Measurements from ENCODE around the gene AFF1. TPM values are rescaled to one million over a fixed set of nuclear protein-coding genes. Genes with fewer than 3 reads are reported as not detected.
"Not testable (repeated sequence)": the region's sequence is repeated elsewhere in the genome, so short reads cannot be mapped to it uniquely, and the experiment has no call there.

AFF1 gene
- total RNA-seq, 1 experiment from 2014 or later = 6.8 TPM

DNA sequence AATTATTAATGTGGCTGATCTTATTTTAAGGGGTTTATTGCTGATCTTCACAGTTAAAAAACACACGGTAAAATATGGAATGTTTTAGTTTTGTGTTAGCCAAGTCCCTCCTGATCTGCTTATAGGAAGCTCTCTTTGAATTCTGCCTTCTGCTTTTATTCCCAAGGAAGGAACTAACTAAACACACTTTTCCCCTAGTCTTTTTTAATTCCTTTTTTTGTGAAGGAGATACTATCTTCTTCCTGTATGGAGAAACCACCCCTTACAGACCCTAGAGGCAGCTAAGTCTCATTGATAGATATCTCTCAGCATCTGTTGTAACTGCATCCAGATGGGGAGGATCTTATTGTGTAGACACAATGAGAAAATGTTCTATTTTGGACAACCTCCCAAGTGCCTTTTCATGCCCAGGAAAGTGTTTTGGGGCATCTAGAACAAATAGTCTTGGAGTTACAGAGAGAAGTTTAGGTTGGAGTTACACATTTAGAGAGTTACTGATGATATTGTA, 64.4 kb downstream of the AFF1 start:
- in situ Hi-C loops (cut with HindIII; ENCODE audit: low pct_unique_long_range_greater_than_20kb, low sequenced_read_pairs) = no loop called here

DNA sequence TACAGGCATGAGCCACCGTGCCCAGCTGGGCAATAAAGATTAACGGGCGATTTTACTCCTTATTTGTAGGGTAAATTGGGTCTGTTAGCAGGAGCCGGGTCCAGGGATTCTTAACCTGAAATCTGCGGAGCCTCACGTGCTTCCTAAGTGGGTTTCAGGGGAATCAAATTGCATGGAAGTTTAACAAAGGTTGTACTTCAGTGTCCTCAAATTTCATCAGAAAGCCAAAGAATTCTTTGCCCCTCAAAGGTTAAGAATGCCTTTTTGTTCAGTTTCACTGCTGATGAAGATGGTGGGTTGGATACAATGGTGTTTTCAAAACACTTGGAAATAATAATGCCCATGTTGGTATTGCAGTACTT, 67.9 kb downstream of the AFF1 start:
- DNase-seq (ENCODE audit: low read depth) = no peak
- in situ Hi-C loops (cut with HindIII; ENCODE audit: low pct_unique_long_range_greater_than_20kb, low sequenced_read_pairs) = no loop called here

More for the DNA sequence above, 64.4 kb downstream of the AFF1 start:
- no peak for DNase-seq (ENCODE audit: low read depth)

DNA sequence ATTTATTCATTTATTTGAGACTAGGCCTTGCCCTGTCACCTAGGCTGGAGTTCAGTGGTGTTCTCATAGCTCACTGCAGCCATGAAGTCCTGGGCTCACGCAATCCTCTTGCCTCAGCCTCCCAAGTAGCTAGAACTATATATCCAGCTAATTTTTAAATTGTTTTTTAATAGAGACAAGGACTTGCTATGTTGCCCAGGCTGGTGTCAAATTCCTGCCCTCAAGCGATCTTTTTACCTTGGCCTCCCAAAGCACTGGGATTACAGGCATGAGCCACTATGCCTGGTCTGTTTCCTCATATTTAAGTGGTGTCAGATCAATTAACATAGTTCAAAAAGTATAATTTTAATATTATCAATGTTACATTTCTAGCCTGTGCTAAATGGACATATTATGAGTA, 68.5 kb downstream of the AFF1 start:
- in situ Hi-C loops (cut with HindIII; ENCODE audit: low pct_unique_long_range_greater_than_20kb, low sequenced_read_pairs) = no loop called here
- DNase-seq (ENCODE audit: low read depth) = no peak

DNA sequence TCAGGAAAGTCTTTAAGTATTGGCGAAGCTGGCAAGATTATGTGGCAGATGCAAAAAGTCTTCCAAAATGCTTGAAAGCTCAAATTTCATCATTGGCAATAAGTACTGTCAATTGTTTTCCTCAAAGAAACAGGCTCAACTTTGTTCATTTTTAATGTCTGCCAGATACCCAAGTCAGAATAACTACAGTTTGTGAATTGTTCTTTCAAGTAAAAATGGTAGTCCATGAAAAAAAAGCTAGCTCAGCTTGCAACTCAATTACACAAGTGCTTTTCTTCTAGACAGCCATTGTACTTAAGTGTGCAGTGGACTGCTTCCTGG, 70.5 kb downstream of the AFF1 start:
- DNase-seq (ENCODE audit: low read depth) = no peak
- in situ Hi-C loops (cut with HindIII; ENCODE audit: low pct_unique_long_range_greater_than_20kb, low sequenced_read_pairs) = no loop called here

DNA sequence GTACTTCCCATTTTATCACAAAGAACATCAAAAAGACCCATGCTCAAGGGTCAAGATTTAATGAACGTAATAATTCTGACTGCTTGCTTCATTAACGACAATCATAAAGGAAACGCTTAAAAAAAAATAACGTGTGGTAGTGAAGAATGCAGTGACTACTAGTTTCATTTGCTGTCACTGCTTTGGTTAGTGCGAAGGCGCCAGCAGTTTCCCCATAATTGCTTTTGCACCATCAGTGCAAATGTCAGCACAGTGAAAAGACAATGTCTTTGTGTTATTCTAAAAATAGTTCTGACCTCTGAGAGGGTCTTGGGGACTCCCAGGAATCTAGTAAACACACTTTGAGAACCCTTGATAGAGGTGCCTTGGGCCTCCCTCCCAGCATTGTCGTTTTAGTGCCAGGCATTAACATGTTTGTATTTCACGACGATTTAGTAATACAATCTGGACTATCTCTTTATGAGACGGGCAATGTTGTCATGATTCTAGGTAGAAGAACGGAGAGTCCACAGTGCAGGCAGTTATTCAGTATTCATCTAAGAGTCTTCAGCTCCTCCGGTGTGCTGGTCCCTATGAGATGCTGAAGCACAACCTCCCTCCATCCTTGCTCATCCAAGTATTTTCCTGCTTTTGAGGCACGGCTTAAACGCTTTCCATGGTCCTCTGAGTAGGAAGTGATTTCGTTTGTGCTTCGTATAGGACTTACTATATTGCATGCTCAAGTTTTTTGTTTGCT, 71.0 kb downstream of the AFF1 start:
- peak; percentile 47 for DNase-seq (ENCODE audit: low read depth)
- in situ Hi-C loops (cut with HindIII; ENCODE audit: low pct_unique_long_range_greater_than_20kb, low sequenced_read_pairs) = no loop called here

DNA sequence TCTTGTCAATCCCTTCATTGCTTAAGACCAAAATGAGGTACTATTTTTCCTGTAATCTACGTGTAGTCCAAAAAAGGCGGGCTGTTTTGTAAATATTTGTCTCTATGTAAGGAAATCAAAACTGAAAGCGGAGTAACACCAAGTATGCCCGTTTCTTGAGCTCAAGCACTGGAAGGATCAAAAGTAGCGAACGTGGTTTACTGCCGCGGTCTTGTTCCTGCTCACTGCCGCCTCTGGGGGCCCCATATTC, 71.5 kb downstream of the AFF1 start:
- DNase-seq (ENCODE audit: low read depth) = no peak
- in situ Hi-C loops (cut with HindIII; ENCODE audit: low pct_unique_long_range_greater_than_20kb, low sequenced_read_pairs) = no loop called here

DNA sequence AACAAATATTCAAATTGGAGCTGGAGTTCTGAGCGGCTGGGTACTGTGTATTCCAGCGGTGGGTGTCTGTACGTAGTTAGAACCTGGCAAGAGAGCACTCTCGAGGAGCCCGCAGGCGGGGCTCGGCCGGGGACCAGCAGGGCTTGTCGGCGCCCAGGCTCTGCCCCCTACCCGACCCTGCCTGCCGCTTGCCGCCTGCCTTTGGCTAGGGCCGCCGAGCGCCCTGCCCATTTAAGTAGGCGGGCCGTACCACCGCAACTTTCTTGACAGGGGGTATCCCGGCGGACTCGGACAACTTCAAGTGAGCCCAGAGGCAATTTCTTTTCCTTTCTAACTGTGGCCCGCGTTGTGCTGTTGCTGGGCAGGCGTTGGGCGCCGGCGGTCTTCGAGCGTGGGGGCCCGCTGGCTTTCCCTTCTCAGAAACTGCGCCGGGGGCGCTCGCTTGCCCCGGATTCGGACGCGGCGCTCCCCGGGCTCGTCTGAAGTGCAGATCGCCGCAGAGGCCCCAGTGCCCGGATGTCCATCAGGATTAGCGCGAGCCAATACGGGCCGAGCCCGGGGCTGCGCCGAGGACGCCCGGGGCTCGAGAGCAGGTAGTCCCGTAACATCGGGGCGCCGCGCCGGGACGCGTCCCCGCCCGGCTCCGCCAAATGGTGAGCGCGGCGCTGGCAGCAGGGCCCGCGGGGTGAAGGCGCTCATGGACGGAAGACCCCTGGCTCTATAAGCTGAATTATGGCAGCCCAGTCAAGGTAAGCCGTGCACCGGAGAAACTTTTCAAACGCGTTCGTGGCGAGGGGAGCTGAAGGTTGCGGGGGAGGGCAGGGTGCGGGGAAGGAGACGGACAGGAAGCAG, 72.1 kb downstream of the AFF1 start:
- in situ Hi-C loops (cut with HindIII; ENCODE audit: low pct_unique_long_range_greater_than_20kb, low sequenced_read_pairs) = no loop called here
- peak; percentile 90 for DNase-seq (ENCODE audit: low read depth)

DNA sequence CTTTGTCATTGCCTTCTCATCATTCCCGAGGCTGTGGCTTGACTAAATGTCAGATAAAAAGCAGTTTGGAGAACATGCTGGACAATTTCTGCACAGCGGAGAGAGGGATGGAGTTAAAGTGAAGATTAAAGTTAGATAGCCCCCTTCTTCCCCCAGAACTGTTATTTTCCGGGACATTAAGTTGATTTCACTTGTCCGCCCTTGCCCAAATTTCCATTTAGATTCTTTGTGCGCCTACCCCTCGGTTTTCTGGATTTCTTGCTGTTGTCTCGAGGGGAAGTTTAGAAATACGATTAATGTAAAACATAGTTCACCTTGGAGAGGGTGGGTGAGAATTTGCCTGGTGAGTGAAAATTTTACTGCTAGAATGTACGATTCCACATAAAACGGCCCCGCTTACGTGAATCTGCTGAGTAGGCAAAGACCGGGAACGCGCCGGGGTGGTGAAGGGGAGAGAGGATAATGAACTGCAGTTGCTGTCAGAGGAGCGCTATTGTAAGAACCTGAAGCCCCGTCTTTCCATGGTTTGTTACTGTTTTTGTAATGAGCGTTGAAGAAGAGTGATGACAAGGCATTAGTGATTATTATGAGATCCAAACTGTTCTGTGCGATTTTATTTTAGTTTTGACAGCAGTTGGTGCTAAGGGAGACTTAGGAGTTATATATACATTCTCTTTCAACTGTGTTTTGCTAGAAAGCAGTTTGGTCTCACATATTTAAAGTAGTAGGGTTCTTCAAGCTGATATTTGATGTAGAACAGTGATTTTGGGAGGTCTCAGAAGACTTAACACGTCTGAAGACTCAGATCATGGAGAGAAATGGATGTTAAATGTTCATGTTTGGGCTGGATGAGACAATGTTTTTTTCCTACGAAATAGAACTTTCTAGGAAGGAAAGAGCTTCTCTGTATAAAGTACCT, 73.0 kb downstream of the AFF1 start:
- in situ Hi-C loops (cut with HindIII; ENCODE audit: low pct_unique_long_range_greater_than_20kb, low sequenced_read_pairs) = no loop called here
- DNase-seq (ENCODE audit: low read depth) = peak; percentile 47

DNA sequence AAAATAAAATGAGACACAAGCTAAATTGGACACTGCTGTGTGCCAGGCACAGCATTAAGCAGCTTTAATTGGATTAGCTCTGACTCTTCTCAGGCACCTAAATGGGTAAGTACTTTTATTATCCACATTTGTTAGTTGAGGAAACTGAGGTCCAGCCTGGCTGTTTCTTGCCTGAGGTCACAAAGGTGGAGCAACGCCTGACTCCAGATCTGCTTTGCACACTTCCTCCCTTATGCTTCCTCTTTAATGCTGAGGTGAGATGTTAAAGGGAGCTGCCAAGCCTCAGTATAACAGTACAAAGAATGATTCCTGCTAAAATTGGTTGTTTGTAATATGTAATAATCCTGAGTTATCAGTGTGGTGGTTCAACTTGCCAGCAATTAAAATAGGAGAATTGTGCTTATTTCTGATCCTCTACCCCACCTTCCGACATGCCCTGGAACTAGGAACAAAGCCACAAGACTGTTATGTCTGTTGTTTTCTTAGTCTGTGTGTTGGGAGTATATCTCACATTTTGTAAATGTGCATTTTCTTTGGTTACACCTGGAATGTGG, 74.4 kb downstream of the AFF1 start:
- in situ Hi-C loops (cut with HindIII; ENCODE audit: low pct_unique_long_range_greater_than_20kb, low sequenced_read_pairs) = no loop called here
- no peak for DNase-seq (ENCODE audit: low read depth)

DNA sequence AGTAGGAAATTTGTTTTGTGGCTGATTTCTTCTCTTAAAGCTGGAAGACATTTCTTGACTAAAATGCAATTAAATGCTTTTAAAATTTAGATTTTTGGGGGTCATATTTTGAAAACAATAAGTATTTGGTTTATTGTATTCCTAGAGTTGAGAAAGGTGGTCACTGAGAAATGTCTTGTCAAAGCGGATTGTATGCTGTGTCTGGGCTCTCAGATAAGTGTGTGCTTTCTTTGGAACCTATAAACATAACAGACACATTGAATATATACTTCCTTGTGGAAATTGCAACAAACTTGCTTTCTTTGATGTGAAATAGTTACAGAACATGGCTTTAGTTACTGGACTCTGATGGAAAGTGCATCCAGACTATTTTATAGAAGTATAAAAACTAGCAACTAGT, 75.4 kb downstream of the AFF1 start:
- no peak for DNase-seq (ENCODE audit: low read depth)
- in situ Hi-C loops (cut with HindIII; ENCODE audit: low pct_unique_long_range_greater_than_20kb, low sequenced_read_pairs) = no loop called here

DNA sequence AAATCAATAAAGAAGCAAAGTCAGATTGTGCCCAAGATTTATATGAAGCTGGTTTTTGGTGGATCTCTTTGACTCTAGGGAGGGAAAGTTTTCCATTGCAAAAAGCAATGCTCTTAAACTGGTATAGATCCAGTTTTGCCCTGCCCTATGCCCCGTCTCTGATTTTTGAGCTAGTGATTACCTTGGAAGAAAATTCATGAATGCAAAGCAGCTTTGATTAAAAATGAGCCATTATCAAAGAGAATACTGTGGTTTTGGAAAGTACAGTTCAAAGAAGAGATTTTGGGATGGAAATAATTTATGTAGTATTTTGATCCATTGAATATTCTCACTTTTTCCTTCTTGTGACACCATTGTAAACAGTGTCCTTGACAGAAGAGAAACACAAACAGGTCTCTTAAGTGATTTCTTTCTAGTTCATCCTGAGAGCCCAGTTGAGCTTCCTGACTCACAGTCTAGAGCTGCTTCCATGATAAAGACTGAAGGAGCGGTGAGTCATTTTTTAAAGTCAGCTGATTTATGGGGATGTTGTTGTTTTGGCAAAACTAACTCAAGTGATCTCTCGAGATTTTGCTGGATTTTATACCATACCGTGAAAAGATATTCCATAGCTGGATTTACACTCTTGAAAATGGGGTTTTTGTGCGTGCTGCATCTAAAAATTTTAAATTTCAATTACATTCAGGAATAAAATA, 76.7 kb downstream of the AFF1 start:
- in situ Hi-C loops (cut with HindIII; ENCODE audit: low pct_unique_long_range_greater_than_20kb, low sequenced_read_pairs) = no loop called here
- peak; percentile 78 for DNase-seq (ENCODE audit: low read depth)

DNA sequence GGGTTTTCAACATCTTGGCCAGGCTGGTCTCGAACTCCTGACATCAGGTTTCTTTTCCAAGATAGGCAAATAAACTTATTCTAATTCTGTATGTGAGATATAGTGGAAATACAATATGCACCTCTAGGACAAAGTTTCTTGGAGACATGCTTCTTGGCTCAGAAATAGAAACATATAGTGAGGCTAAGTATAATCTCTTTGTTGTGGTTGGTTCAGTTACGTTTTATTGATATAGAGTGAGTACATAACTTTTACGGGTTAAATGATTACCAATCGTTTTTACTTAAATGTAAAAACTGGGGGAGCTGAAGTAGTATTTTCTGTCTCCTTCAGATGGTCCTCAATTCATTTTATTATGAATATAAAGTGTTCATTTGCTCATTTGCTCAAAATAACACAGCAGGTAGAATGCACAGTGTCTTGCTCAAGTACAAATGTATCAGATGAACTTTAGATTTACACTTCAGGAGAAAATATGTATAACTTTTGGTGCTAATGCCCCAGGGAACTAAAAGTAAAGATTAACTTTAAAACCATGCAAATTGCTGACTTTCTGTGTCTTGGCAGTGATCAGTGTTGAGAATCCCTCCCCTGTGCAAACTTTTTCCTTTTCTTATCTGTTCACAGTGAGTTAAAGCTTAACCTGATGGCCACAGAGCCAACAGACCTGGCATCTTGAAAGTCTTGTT, 77.6 kb downstream of the AFF1 start:
- DNase-seq (ENCODE audit: low read depth) = peak; percentile 85
- in situ Hi-C loops (cut with HindIII; ENCODE audit: low pct_unique_long_range_greater_than_20kb, low sequenced_read_pairs) = no loop called here

DNA sequence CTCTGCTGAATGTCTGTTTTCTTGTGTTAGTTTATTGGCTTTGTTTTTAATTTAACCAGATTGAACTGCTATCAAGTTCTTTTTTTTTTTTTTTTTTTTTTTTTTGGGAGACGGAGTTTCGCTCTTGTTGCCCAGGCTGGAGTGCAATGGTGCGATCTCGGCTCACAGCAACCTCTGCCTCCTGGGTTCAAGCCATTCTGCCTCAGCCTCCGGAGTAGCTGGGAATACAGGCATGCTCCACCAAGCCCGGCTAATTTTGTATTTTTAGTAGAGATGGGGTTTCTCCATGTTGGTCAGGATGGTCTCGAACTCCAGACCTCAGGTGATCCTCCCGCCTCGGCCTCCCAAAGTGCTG, 78.1 kb downstream of the AFF1 start:
- in situ Hi-C loops (cut with HindIII; ENCODE audit: low pct_unique_long_range_greater_than_20kb, low sequenced_read_pairs) = not testable (repeated sequence)
- peak; percentile 17 for DNase-seq (ENCODE audit: low read depth)

DNA sequence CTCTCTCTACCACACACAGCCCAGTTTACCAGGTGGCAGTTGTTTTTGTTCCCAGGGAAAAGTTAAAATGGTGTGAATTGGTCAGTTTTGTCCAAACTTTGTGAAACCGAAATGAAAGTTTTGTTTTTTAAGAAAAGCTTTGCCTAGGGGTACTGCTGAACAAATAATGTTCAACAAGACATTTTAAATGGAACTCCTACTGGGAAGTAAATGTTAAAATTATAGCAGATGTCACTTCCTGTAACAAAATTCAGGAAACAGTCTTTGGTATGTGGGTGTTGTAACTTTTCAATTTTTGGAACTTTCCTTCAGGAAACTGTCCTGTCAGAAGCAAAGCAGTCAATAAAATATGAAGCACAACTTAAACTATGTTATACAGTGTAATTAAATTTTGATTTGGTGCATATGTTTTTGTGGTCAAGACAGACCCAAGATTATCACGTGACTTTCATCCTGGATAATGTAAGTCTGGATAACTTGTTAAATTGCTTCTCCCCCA, 79.5 kb downstream of the AFF1 start:
- no peak for DNase-seq (ENCODE audit: low read depth)
- in situ Hi-C loops (cut with HindIII; ENCODE audit: low pct_unique_long_range_greater_than_20kb, low sequenced_read_pairs) = no loop called here

DNA sequence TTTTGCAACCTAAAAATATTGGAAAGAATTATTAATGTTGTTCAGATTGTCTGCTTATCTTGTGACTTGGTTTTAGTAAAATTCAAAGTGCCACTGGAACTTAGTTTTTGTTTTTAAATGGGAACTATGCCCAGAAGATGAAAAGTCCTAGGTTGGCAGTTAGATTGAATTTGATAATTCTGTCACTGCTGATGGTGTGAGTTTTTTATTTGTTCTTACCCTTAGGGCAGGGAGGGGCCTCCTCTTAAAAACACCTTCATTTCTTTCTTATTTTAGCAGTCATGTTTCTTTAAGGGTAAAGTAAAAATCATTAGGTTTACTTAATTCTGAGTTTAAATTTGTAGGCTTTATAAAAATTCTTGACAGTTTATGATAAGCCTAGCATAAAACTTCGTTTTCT, 80.6 kb downstream of the AFF1 start:
- peak; percentile 30 for DNase-seq (ENCODE audit: low read depth)
- in situ Hi-C loops (cut with HindIII; ENCODE audit: low pct_unique_long_range_greater_than_20kb, low sequenced_read_pairs) = no loop called here

DNA sequence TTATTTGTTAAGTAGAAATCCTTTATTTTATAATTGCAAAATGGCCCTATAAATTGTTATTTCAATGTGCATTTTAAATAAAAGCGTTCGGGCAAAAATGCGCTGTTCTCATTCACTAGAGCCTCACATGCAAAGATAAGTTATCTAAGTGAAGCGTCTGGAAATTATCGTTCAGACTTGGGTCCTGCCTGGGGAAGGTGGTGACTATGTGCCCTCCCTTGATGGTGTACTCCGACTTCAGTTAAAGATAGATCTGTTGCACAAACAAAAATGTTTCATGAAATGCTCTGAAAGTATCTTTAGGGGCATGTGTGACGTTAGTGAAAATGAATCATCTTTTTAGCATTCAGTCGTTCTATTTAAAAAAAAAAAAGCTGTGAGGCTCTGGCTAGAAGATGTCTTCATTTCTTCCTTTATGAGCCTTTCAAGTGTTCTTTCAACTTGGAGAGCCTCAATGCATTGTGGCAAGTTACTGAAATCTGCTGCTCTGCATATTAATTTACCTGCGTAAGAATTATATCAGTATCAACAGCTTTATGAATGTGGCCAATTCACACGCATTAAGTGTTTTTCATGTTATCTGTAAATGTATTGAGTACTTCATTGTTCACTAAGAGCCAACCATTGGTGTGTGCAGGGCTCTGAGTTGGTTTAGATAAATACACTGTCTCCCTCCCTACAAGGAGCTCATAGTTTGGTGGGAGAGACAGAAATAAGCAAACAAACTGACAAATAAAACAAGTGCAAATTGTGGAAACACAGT, 83.0 kb downstream of the AFF1 start:
- in situ Hi-C loops (cut with HindIII; ENCODE audit: low pct_unique_long_range_greater_than_20kb, low sequenced_read_pairs) = no loop called here
- DNase-seq (ENCODE audit: low read depth) = peak; percentile 40

DNA sequence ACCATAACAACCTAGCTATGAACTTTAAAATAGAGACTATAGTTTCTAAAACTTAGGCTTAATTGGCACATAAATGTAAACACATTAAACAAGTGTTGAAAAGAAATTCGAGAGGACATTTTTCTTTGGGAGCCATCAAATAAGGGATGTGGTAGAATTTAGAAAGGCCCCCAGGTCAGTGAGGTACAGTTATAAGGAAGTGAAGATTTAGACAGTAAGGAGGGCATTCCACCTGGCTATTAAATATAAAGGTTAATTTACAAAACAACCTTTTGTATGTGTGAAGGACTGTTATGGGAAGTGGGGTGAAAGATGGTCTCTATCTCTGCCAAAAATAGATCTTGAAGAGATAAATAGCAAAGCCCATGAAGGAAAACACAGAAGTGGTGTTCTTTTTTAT, 83.9 kb downstream of the AFF1 start:
- in situ Hi-C loops (cut with HindIII; ENCODE audit: low pct_unique_long_range_greater_than_20kb, low sequenced_read_pairs) = no loop called here

More for the DNA sequence above, 83.9 kb downstream of the AFF1 start:
- no peak for DNase-seq (ENCODE audit: low read depth)
